H1 (cell line): ENCODE results near the gene ZNF385D. TPM values are rescaled to one million over a fixed set of nuclear protein-coding genes. Genes with fewer than 3 reads are reported as not detected.

Source experiments
- CTCF ChIA-PET: fragments of 300-600 bp; sonication (Branson Sonifier 250); formaldehyde crosslinking; loops from one replicate; lab custom pipeline; 2021; ENCODE audit not compliant: partially characterized antibody; lab: Charles Lee
- POLR2A ChIA-PET: fragments of 300-600 bp; sonication (Branson Sonifier 250); formaldehyde crosslinking; loops from one replicate; lab custom pipeline; 2021; ENCODE audit warnings: inconsistent platforms; ENCODE audit not compliant: partially characterized antibody; lab: Charles Lee
- DNase-seq, 2 experiments: peaks; one replicate each; pipeline versions ENCODE4 v3.0.0 to v3.0.0-alpha.2; 2010 to 2022; ENCODE audit warnings: low spot score in 2 of 2, low read depth in 1 of 2, mixed read lengths in 1 of 2
- FAIRE-seq: peaks from 2 replicates; lab custom pipeline; 2011; peaks lifted over from hg19 to GRCh38; lab: Jason Lieb, UNC
- H2AFZ ChIP-seq: 2 replicates; pipeline ENCODE4 v1.8.1; 2012; ENCODE audit warnings: low read length, inconsistent platforms
- H2AK5ac ChIP-seq: 2 replicates; pipeline ENCODE4 v1.6.1; 2013; ENCODE audit warnings: low read depth, low read length
- H2BK120ac ChIP-seq: replicated peaks from 2 replicates; pipeline ENCODE3; 2013; ENCODE audit warnings: low read depth, low read length, inconsistent platforms
- H2BK12ac ChIP-seq: 2 replicates; pipeline ENCODE4 v1.6.1; 2013; ENCODE audit warnings: low read depth, low read length
- H2BK15ac ChIP-seq: 2 replicates; pipeline ENCODE4 v1.6.1; 2013; ENCODE audit warnings: low read length
- H2BK20ac ChIP-seq: 2 replicates; pipeline ENCODE4 v1.6.1; 2013; ENCODE audit warnings: low read length
- H2BK5ac ChIP-seq: 2 replicates; pipeline ENCODE4 v1.6.1; 2013; ENCODE audit warnings: low read depth, low read length
- H3K14ac ChIP-seq: 2 replicates; pipeline ENCODE4 v1.6.1; 2013; ENCODE audit warnings: inconsistent platforms; ENCODE audit not compliant: insufficient read length
- H3K18ac ChIP-seq: 2 replicates; pipeline ENCODE4 v1.6.1; 2013; ENCODE audit warnings: low read length; ENCODE audit errors: extremely low read depth
- H3K23ac ChIP-seq: 2 replicates; pipeline ENCODE4 v1.6.1; 2013; ENCODE audit warnings: inconsistent platforms; ENCODE audit not compliant: insufficient read length
- H3K23me2 ChIP-seq: 2 replicates; pipeline ENCODE4 v1.6.1; 2013; ENCODE audit warnings: low read depth, low read length
- H3K27ac ChIP-seq: 2 replicates; pipeline ENCODE4 v1.6.1; 2011; ENCODE audit warnings: low read depth, low read length, inconsistent platforms
- H3K27me3 ChIP-seq, 4 experiments: replicated peaks in 1 of 4; 1 replicate in 1 of 4; 2 replicates in 3 of 4; pipeline versions ENCODE4 v1.6.1 to v1.8.1; 2011 to 2013; ENCODE audit warnings: low read length in 3 of 4, mild to moderate bottlenecking in 3 of 4, inconsistent platforms in 2 of 4, mixed read lengths in 2 of 4, moderate library complexity in 1 of 4; ENCODE audit not compliant: control insufficient read depth in 3 of 4, insufficient read depth in 3 of 4; ENCODE audit errors: extremely low read depth in 1 of 4
- H3K36me3 ChIP-seq, 4 experiments: 2 replicates each; pipeline versions ENCODE4 v1.6.1 to v1.8.1; 2011 to 2013; ENCODE audit warnings: mild to moderate bottlenecking in 4 of 4, low read length in 3 of 4, moderate library complexity in 2 of 4, control low read depth in 1 of 4, inconsistent platforms in 1 of 4; ENCODE audit not compliant: insufficient read depth in 4 of 4, control insufficient read depth in 2 of 4
- H3K4ac ChIP-seq: replicated peaks from 2 replicates; pipeline ENCODE3; 2013; ENCODE audit warnings: low read length, low read depth, mixed read lengths, inconsistent platforms; ENCODE audit not compliant: insufficient read length
- H3K4me1 ChIP-seq, 4 experiments: replicated peaks in 1 of 4; 1 replicate in 1 of 4; 2 replicates in 3 of 4; pipeline versions ENCODE4 v1.6.1 to v1.8.1; 2011 to 2013; ENCODE audit warnings: low read length in 3 of 4, inconsistent platforms in 2 of 4, mixed read lengths in 1 of 4; ENCODE audit not compliant: insufficient read depth in 4 of 4, control insufficient read depth in 3 of 4
- H3K4me2 ChIP-seq, 2 experiments: 2 replicates each; pipeline versions ENCODE4 v1.6.1 to v1.8.1; 2011 to 2013; ENCODE audit warnings: low read depth in 2 of 2, low read length in 2 of 2, control low read depth in 1 of 2, inconsistent platforms in 1 of 2, mild to moderate bottlenecking in 1 of 2; ENCODE audit not compliant: insufficient read depth in 1 of 2
- H3K4me3 ChIP-seq, 4 experiments: fragments of 200-600, 300-600 bp in 1 of 4; sonication (generic), shearing (Covaris generic), sonication (Bioruptor Twin) in 1 of 4; 2 replicates each; pipeline versions ENCODE4 v1.5.1 to v1.8.1; 2011 to 2016; ENCODE audit warnings: low read length in 4 of 4, low read depth in 3 of 4, control low read depth in 2 of 4, inconsistent platforms in 2 of 4, mild to moderate bottlenecking in 2 of 4, mixed read lengths in 1 of 4, moderate library complexity in 1 of 4; ENCODE audit not compliant: insufficient read depth in 2 of 4; ENCODE audit errors: extremely low read depth in 1 of 4
- H3K56ac ChIP-seq: replicated peaks from 2 replicates; pipeline ENCODE3; 2013; ENCODE audit warnings: low read depth, mild to moderate bottlenecking, mixed read lengths, low read length, inconsistent platforms; ENCODE audit not compliant: insufficient read length
- H3K79me1 ChIP-seq: 2 replicates; pipeline ENCODE4 v1.6.1; 2013; ENCODE audit warnings: low read depth, low read length, control low read depth
- H3K79me2 ChIP-seq, 2 experiments: 2 replicates each; pipeline versions ENCODE4 v1.6.1 to v1.8.1; 2012 to 2013; ENCODE audit warnings: low read length in 2 of 2, mild to moderate bottlenecking in 2 of 2, inconsistent platforms in 1 of 2; ENCODE audit not compliant: insufficient read depth in 2 of 2, control insufficient read depth in 1 of 2
- H3K9ac ChIP-seq, 4 experiments: replicated peaks in 1 of 4; 1 replicate in 1 of 4; 2 replicates in 3 of 4; pipeline versions ENCODE4 v1.6.1 to v1.8.1; 2011 to 2013; ENCODE audit warnings: low read depth in 3 of 4, low read length in 3 of 4, control low read depth in 2 of 4, mild to moderate bottlenecking in 2 of 4, moderate library complexity in 2 of 4, inconsistent platforms in 1 of 4; ENCODE audit errors: extremely low read depth in 1 of 4
- H3K9me3 ChIP-seq, 2 experiments: 2 replicates each; pipeline versions ENCODE4 v1.6.1 to v1.8.1; 2012 to 2013; ENCODE audit warnings: mild to moderate bottlenecking in 2 of 2, moderate library complexity in 2 of 2, control low read depth in 1 of 2, inconsistent platforms in 1 of 2, low read depth in 1 of 2, low read length in 1 of 2, mixed read lengths in 1 of 2; ENCODE audit not compliant: insufficient read depth in 2 of 2
- H4K20me1 ChIP-seq, 2 experiments: replicated peaks in 1 of 2; 2 replicates each; pipeline versions ENCODE3 to v1.8.1; 2011 to 2013; ENCODE audit warnings: inconsistent platforms in 2 of 2, low read length in 2 of 2, mild to moderate bottlenecking in 1 of 2; ENCODE audit not compliant: insufficient read depth in 2 of 2, control insufficient read depth in 1 of 2
- H4K5ac ChIP-seq: 2 replicates; pipeline ENCODE4 v1.6.1; 2013; ENCODE audit warnings: low read length, low read depth, mixed read lengths, inconsistent platforms; ENCODE audit not compliant: insufficient read length
- H4K8ac ChIP-seq: 2 replicates; pipeline ENCODE4 v1.8.0; 2013; ENCODE audit warnings: mild to moderate bottlenecking, moderate library complexity, low read length, inconsistent platforms; ENCODE audit not compliant: insufficient read depth; ENCODE audit errors: extremely low read depth
- H4K91ac ChIP-seq: replicated peaks from 2 replicates; pipeline ENCODE3; 2013; ENCODE audit warnings: low read length, mixed read lengths, inconsistent platforms; ENCODE audit not compliant: insufficient read length
- BACH1 ChIP-seq: IDR thresholded peaks from 2 replicates; pipeline ENCODE4 v1.6.1; 2012; ENCODE audit warnings: low read length, improper control_type of control experiment
- CBX5 ChIP-seq: fragments of 300-800, 300-1000 bp; sonication (generic); IDR thresholded peaks from 2 replicates; pipeline ENCODE4 v1.7.1; 2016; ENCODE audit warnings: antibody characterized with exemption, low read length, low read depth
- JUND ChIP-seq: IDR thresholded peaks from 2 replicates; pipeline ENCODE4 v1.6.1; 2011; ENCODE audit warnings: mild to moderate bottlenecking, improper control_type of control experiment, low read length
- SIN3A ChIP-seq, 2 experiments: IDR thresholded peaks in 1 of 2; conservative IDR thresholded peaks in 1 of 2; 2 replicates each; pipeline ENCODE4 v1.6.1; 2011 to 2012; ENCODE audit warnings: low read length in 2 of 2, improper control_type of control experiment in 1 of 2, low read depth in 1 of 2, mild to moderate bottlenecking in 1 of 2
- SIX5 ChIP-seq: IDR thresholded peaks from 2 replicates; pipeline ENCODE4 v1.6.1; 2011; ENCODE audit warnings: mild to moderate bottlenecking, low read depth, low read length
- SP1 ChIP-seq: IDR thresholded peaks from 2 replicates; pipeline ENCODE4 v1.6.1; 2011; ENCODE audit warnings: low read depth, low read length
- SP2 ChIP-seq: IDR thresholded peaks from 2 replicates; pipeline ENCODE4 v1.6.1; 2012; ENCODE audit warnings: mild to moderate bottlenecking, low read length, inconsistent platforms
- SP4 ChIP-seq: IDR thresholded peaks from 2 replicates; pipeline ENCODE4 v1.6.1; 2012; ENCODE audit warnings: low read length, inconsistent platforms
- SUZ12 ChIP-seq: fragments of 200-600 bp; sonication (generic); IDR thresholded peaks from 2 replicates; pipeline ENCODE4 v1.6.1; 2012; ENCODE audit warnings: mild to moderate bottlenecking, inconsistent platforms, low read length, moderate library complexity, mixed read lengths
- WGBS, 2 experiments: shearing (Covaris generic) in 1 of 2; methylation state at CpG; one replicate each; pipeline versions ENCODE4 v1.1.6 to v1.1.7; 2013 to 2015; ENCODE audit warnings: low lambda C conversion rate in 2 of 2, mixed read lengths in 2 of 2, inconsistent platforms in 1 of 2, low coverage in 1 of 2, missing lambda C conversion rate in 1 of 2; ENCODE audit not compliant: insufficient replicate concordance in 2 of 2, insufficient coverage in 1 of 2, insufficient read length in 1 of 2; ENCODE audit errors: extremely low coverage in 1 of 2, missing lambda C conversion rate in 1 of 2; 5-methylcytosine and 5-hydroxymethylcytosine counted together
- polyA plus RNA-seq, 7 experiments: library from polyadenylated mRNA; depleted of rRNA in 3 of 7; stranded (reverse) in 5 of 7; unstranded in 2 of 7; fragments of >200 nt in 5 of 7; fragments of 200-250 nt in 2 of 7; gene quantifications; 1 replicate in 5 of 7; 2 replicates in 1 of 7; 4 replicates in 1 of 7; pipeline versions ENCODE4 v1.2.1 to v1.2.3, GENCODE V29; 2011 to 2013; ENCODE audit warnings: missing spikeins in 2 of 7, mixed read lengths in 2 of 7
- total RNA-seq: library from RNA; stranded (reverse); fragmentation: NEBNext Ultra II Directional; extraction: Animal tissue kit (Norgen Biotek cat#: 25700); gene quantifications from 2 replicates; pipeline ENCODE4 v1.2.1, GENCODE V29; 2021
- TF ChIP-seq, protein P1 (sequence below): IDR thresholded peaks from 2 replicates; pipeline ENCODE4 v1.6.1; 2012; ENCODE audit warnings: inconsistent platforms
- TF ChIP-seq, protein P2 (sequence below): IDR thresholded peaks from 2 replicates; pipeline ENCODE4 v1.6.1; 2012; ENCODE audit warnings: low read length, inconsistent platforms
- TF ChIP-seq, protein P3 (sequence below): IDR thresholded peaks from 2 replicates; pipeline ENCODE4 v1.6.1; 2012; ENCODE audit warnings: inconsistent platforms

ZNF385D gene
- total and polyA plus RNA-seq, 2 of the 8 experiments (the other 6 are each of a cell fraction or from before 2014, with no cell fraction given) = 5.9 to 10.8 TPM

DNA sequence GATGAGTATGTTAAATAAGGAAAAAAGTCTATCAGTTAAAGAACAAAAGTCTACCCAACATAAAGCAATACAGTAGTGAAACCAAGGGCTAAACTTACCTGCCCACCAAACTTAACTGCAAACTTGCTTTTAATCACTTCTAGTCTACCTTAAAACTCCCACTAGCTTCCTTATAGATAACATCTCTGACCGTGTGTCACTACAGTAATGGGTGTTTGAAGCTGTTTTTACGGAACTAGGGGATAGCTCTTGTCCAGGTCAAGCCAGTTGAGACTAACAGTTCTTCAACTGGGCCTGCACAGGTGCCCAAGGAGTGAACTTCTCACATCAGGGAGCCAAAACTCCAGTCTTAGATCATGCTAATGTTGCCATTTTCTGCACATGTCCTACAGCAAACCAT is 132.3 kb downstream of the ZNF385D start:
- Histone ChIP-seq H3K14ac (no peak overlapping the region), H4K20me1 (no peaks in the 10 kb centered on the region), H3K79me1 (no peaks in the 10 kb centered on the region), H3K4me3 (no peak overlapping the region), H3K23me2 (no peaks in the 10 kb centered on the region), H4K91ac (no peak overlapping the region), H3K27ac (no peak overlapping the region), H2AFZ (no peak overlapping the region), H3K4me2 (no peak overlapping the region), H3K9ac (no peak overlapping the region; a peak in 1 of 7 replicates), H3K56ac (no peak overlapping the region), H4K8ac (no peak overlapping the region), H3K79me2 (no peaks in the 10 kb centered on the region), H4K5ac (no peak overlapping the region), H3K4ac (no peak overlapping the region), H2AK5ac (no peak overlapping the region), H2BK15ac (0 out of 2 replicates have a peak overlapping the region, but pooled peaks have one; percentile 8), H2BK20ac (no peak overlapping the region), H2BK5ac (no peak overlapping the region), H3K18ac (no peak overlapping the region), H3K36me3 (no peaks in the 10 kb centered on the region), H3K9me3 (no peaks in the 10 kb centered on the region), H2BK12ac (no peak overlapping the region), H2BK120ac (no peak overlapping the region), H3K4me1 (peaks cover 0 to 9% (median 1%) of the 10 kb centered on the region in 4 experiments; a peak in 3 of 7 replicates), H3K27me3 (no peaks in the 10 kb centered on the region), H3K23ac (no peak overlapping the region)
- FAIRE-seq (no peak), DNase-seq (no peak)
- 91% methylated on average over 2 of the region's 2 CpGs; no CpG with 5 or more reads in 1 of the 2 experiments for WGBS, 2 experiments
- ChIA-PET POLR2A (no interaction called here), CTCF (no interaction called here)
- TF ChIP-seq BACH1 (no peak), SP2 (no peak), JUND (no peak), SIN3A (conservative IDR thresholded peaks at IDR 0.05 in 1 of 2, IDR thresholded peaks at IDR 0.05 in 1 of 2; ENCODE audit: low read depth in 1 of 2, low read length in 2 of 2) (no peak), SP4 (no peak), SUZ12 (no peak), CBX5 (no peak), SIX5 (no peak), SP1 (no peak)
- TF ChIP-seq, protein P1, sequence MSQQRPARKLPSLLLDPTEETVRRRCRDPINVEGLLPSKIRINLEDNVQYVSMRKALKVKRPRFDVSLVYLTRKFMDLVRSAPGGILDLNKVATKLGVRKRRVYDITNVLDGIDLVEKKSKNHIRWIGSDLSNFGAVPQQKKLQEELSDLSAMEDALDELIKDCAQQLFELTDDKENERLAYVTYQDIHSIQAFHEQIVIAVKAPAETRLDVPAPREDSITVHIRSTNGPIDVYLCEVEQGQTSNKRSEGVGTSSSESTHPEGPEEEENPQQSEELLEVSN = no peak
- TF ChIP-seq, protein P2, sequence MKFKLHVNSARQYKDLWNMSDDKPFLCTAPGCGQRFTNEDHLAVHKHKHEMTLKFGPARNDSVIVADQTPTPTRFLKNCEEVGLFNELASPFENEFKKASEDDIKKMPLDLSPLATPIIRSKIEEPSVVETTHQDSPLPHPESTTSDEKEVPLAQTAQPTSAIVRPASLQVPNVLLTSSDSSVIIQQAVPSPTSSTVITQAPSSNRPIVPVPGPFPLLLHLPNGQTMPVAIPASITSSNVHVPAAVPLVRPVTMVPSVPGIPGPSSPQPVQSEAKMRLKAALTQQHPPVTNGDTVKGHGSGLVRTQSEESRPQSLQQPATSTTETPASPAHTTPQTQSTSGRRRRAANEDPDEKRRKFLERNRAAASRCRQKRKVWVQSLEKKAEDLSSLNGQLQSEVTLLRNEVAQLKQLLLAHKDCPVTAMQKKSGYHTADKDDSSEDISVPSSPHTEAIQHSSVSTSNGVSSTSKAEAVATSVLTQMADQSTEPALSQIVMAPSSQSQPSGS = no peak
- TF ChIP-seq, protein P3, sequence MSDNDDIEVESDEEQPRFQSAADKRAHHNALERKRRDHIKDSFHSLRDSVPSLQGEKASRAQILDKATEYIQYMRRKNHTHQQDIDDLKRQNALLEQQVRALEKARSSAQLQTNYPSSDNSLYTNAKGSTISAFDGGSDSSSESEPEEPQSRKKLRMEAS = no peak
